ENCODE results near the gene EFCAB11.
A peak's percentile ranks its signal among the peaks of the same experiment; 100 is the strongest.

Gene EFCAB11

DNA sequence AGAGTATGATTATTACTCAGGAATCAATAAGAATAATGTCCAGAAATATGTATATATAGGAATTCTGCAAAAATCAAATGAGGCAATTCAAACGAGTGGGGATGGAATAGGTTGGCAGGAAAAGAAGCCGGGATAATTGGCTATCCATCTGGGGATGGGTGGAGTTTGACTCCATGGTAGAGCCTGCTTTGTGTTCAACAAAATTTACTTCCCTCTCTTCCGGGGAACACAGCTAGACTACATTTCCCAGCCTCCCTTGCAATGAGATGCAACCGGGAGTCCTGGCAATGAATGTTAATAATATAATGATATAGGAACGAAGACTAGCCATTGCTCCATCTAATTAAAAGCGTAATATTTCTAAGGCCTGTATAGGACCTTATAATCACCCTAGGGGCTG lies 146.6 kb downstream of the EFCAB11 start:
- DNase-seq: no peak

DNA sequence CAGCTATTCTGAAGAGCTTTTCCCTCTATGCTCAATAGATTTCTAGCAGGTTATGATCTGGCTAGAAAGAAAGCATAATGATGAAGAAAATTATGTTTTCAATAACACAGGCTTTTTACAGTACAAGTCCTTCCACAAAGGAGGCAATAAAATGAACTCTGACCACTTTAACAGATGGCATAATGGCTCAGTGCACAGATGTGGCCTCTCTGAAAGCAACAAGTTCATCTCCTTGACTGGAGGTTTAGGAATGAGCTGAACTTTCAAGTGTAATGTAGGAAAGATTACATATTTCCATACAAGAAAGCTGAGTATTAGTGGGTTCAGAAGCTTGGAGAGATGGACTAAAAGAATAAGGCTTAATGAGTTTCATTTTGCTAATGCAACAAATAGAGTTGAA lies 147.4 kb downstream of the EFCAB11 start:
- no peak for DNase-seq

DNA sequence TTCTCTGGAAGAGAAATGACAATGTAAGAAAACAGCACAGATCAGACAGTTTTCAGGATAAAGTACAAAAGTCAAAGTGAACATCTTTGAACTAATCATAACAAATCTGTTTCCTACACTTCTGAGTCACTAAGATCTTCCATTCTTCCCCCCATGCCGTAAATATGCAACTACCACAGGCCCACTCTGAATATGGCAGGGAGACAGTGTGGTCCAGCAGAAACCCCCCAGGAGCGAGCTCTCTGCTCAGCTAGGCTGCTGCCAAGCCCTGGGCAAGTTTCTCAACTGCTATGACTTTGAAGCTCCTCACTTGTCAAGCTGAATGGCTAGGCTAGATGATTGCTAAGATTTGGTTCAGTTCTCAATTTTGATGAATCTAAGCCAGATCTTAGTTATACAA lies 148.1 kb downstream of the EFCAB11 start:
- DNase-seq: no peak

DNA sequence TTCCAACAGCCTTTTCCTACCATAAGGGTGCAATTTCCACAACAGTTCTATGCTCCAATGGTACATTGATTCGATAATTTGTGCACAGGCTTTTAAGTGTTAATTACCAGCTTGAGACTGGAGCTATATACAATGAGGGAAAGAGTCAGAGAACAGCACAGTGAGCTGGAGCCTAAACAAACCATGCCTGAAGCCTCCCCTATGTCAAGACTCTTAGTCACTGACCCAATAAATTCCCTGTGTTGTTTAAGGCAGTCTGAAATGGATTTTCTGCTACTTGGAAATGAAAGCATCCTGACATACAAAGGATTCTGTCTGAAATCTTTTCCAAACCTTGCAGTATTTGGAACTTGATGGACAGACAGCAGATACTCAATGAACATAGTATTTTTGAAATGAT lies 149.0 kb downstream of the EFCAB11 start:
- DNase-seq: no peak

DNA sequence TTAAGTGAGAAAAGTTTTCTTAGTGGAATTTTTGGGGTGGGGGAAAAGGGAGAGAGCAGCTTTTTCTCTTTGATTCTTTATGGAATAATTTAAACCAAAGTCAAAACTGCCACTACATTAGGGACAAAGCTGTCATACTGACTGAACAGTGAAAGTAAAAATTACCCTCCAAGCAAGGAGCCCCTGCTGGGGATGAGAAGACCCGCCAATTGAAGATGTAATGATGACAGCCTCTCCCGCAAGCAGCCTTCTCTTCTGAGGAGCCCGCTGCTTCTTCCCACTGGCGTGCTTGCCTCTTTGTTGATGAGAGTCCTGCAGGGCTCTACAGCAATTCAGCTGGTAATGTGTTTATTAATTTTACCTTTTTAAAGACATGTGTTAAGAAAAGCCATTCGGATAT lies 151.0 kb downstream of the EFCAB11 start:
- DNase-seq: no peak

DNA sequence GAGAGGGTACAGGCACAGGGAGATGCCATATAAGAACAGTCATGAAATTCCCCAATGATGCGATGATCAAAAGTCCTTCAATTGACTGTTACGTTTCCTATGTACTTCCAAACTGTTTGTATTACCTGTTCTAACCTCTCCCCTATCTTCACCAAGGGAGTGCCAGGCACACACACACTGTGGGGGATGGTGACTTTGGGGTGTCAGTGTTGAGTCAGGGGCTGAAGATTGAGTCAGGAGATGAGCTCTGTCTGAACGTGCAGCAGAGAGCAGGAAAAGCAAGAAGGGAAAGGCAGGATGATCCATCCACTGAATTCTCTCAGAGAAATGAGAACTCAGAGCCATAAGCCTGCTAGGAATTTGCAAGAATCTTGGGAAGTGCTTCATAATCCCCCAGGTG lies 153.4 kb downstream of the EFCAB11 start:
- no peak for DNase-seq

DNA sequence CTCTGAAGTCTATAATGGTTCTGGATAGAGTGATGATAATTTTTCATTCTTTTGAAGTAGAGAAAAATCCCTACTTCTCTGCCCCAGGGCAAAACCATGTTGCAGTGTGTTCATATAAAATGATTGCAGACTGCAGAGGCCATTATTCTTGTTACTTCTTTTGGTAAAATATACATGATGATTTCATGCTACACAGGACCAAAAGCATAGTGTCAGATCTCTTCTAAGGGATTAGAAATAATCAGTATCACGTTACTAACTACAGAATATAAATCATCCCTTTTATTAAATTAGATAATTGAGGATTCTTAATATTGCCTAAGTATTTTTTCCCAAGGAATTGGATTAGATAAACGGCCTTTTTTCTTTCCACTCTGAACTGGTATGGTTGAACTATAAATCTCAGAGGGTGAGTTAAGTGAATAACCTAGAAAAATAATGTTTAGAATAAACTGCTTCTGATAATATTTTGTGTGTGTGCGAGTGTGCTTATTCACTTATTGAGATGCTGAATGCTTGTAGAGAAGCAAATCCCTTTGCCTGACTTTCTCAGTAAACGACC lies 156.2 kb downstream of the EFCAB11 start:
- no peak for DNase-seq

DNA sequence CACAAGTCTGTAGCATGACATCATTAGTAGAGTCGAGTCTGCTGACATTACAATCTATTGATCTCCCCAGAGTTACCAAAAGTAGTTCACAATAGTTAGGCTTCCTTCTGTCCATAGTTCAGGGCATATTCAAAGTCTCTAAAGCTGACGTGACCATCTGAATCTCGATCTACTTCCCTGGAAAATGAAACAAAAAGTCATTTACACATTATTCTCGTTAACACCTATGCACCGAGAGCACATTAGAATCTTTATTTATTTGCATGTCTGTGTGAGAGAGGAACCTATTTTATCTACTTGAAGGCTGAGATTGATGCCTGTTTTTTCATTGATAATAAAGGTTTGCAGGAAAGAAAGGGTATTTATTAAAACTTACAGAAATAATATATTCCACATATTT lies 157.4 kb downstream of the EFCAB11 start:
- DNase-seq: no peak

DNA sequence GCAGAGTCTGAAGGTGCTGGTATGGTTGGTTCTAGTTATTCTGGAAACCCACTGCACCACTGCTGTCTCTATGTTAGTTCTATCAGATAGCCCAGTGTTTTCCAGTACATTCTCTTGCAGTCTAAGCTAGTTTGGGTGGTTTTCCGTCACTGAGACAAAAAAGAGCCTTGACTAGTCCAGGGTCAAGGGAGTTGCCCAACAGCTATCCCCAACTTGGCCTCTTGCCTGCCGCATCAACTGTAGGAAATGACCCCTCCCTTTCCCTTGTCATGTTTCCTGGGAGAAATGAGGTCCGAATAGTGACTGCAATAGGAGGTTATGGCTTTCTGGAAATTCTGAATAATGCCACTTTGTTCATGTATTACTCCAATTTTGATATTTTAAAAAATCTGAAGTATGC lies 160.4 kb downstream of the EFCAB11 start:
- no peak for DNase-seq

DNA sequence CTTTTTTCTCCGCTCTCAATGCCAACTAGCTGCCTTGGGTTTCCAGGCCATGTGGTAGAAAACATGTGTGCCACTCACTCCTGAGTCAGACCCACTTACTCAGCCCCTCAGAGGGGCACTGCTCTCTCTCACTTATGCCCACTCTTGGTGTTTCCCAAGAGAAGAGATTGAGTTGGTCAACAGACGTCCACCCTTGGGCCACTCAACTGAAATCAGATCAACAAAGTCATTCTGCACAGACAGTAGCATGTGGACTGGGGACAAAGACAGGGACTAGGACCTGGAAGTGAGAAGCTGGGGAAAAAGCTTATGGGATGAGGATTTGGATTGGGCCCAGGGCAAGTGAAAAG lies 161.2 kb downstream of the EFCAB11 start:
- no peak for DNase-seq

DNA sequence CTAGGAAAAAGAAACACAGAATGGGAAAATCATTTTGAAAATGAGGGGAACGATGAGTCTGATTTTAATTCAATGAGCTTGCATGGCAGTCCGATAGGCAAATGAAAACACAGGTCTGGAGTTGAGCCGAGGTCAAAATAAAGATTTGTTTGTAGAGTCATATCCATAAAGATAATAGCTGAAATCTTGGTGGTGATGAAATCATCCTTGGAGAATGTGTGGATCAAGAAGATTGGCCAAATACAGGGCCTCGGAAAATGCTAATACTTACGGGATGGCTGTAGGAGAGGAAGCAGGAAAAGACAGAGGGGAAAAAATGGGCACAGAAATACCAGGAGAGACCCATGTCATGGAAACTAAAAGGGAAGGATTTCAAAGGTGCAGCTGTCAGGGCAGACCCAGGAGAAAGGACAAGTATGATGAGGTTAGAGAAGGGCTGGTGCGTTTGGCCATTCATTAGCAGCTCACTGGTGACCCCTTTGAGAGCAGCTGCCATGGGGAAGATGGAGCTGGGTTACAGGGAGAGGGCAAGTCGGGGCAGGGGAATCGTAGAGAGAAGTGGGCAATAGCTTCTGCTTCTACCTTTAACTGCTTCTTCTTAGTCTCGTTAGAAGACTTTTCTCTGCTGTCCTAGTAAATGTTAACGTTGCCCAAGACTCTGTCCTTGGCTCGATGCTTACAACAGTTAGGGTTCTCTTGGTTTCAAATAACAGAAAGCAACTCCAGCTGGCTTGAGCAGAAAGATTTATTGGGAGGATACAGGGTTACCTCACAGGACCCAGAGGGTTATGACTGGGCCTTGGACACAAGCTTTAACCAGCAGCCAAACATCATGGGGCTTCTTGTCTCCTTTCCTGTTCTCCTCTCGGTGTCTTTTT lies 161.8 kb downstream of the EFCAB11 start:
- DNase-seq: no peak

DNA sequence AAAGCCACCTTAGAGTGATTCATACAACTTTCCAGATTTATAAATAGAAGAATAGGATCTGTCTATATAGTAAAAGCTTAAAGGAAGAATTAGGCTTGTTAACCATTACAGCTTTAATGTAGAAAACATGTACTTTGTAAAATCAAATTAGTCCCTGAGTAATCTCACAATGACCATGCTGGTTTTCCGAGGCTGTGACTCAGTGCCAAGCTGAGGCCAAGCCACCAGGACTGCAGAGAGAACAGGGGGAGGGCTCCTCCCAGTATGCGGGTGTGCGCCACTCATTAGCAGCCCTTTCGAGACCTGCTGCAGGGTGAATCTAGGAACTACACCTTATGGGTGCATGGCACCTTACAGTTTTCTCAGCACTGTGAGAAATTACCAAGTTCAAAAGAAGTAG lies 167.0 kb downstream of the EFCAB11 start:
- no peak for DNase-seq

DNA sequence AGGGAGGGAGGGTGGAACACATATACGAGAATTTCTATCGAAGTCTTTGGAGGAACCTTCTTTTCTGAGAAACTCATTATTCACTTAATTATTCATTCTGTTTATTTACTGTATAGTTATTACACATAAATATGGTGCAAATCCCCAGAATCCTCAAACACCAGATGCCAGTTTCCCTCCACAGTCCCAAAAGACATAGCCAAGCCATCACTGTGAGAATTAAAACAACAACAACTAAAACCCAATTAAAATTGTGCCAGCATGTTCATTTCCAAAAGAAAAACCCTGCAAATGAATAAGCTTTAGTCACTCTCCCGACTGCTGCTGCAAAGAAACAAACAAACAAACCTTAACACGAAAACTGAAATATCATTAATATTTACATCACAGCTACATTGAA lies 173.5 kb downstream of the EFCAB11 start:
- DNase-seq: no peak

DNA sequence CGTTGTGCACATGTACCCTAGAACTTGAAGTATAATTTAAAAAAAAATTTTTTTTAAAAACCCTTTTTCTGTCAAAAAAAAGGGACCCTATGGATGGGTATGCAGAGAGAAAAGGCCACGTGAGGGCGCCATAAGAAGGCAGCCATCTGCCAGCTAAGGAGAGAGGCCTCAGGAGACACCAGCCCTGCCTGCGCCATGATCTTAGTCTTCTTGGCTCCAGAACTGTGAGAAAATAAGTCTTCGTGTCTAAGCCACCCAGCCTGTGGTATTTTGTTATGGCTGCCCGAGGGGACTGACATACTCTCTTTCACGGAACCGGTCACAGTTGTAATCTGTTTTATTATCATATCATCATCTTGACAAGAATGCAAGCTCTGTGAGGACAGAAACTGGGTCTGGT lies 174.8 kb downstream of the EFCAB11 start:
- DNase-seq: no peak

DNA sequence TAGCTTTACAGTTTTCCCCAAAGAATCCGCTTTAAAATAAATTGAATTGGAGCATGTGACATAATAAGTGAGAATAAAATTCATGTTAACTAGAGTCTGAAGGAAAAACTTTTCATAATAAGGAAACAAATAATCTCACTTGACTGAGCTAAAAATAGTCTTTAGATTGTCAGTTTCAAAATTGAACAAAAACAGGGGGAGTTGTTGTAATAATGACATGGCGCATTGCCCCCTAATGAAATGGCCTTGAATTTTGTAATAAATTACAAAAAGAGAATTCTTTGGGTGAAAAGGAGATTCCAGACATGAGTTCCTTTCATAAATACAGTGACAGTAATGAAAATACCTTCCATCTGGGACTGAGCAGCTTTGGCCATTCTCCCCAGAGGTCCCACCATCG lies 178.6 kb downstream of the EFCAB11 start:
- DNase-seq: no peak

DNA sequence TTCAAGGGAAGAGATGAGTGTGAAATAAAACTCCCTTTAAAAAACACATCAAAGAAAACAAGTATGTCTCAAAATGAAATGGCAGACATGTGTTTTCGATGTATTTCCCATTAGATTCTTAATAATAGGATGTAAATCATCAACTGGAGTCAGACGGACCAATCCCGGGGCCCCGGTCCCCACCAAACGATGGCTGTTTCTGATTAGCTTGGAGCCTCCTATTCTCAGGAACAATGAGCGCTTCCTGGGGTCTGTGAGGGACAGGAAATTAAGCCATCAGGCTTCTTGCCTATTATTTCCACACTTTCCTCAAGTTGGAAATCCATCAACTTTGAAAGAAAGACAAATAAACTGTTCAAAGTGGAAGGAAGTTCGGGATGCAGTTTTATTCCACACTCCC lies 179.4 kb downstream of the EFCAB11 start:
- no peak for DNase-seq

DNA sequence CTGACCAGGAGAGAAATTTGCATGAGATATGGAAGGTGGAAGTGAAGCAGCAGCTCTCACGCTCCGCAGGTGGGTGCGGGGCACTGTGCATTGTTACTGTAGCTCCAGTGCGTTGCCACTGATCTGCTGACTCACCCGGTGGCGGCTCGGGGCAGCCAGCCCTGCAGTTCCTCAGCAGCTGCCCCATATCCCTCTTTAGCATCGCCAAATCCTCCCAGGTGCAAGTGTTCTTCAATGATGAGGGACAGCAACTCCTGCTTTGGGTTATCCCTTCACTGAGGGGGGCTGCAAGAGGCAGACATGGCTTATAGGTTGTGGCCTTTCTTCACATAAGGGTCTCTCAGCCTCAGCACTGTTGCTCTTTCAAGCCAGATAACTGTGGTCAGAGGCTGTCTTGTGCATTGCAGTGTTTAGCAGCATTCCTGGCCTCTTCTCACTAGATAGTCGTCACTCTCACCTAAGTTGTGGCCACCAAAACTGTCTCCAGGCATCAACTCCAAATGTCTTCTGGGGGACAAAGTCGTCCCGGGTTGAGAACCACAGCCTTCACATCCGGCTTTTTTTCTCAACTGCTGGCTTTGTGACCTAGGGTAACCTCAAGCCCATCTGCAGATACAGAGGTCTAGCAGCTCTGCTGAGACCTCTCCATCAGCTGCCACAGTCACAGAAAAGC lies 180.8 kb downstream of the EFCAB11 start:
- peak; percentile 45 to 55 for DNase-seq

DNA sequence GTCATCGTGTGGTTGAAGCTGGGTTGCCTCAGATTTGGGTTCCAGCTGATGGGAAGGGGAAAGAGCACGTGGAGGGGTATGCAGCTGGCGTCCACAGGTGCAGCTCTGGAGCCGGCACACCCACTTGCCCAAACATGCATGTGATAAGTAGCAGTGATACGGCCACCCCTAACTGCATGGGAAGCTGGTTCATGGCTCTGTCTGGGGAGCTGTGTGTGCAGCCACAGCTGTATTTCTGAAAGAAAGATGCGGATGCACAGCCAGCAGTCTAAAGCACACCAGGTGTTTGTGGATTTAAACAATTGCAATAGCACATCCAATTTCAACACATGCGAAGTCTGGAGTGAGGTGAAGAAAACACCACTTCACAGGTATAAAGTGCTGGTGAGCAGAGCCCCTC lies 181.4 kb downstream of the EFCAB11 start:
- no peak for DNase-seq

DNA sequence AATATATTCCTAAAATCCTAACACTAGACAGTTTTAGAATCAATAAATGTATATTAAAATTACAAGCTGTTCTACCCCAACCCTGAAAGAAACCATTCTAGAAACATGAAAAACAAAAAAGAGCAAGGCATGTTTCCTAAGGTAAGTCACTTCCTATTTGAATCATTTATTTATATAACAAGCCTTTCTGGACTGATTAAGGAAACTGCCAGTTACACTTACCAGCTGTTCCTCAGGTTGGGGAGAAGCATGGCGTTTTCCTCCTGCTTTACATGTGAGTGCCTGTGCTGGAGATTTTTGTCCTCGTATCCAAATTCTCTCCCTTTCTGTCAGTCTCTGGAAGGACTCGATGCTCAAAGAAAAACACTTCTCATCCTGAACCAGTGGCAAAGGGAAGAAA lies 183.3 kb downstream of the EFCAB11 start:
- no peak for DNase-seq

DNA sequence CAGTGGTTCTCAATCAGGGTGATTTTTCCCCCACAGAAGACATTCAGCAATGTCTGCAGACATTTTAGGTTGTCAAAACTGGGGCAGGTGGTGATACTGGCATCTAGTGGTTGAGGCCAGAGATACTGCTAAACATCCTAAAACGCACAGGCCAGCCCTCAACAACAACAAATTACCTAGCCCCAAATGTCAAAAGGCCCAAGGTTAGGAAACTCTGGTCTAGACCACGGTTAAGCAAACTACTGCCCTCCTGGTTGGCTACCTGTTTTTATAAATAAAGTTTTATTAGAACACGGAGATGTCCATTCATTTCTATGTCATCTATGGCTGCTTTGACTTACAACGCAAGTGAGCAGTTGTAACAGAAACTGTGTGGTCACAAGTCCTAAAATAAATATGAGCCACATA lies 186.7 kb downstream of the EFCAB11 start:
- peak; percentile 43 to 49 for DNase-seq

DNA sequence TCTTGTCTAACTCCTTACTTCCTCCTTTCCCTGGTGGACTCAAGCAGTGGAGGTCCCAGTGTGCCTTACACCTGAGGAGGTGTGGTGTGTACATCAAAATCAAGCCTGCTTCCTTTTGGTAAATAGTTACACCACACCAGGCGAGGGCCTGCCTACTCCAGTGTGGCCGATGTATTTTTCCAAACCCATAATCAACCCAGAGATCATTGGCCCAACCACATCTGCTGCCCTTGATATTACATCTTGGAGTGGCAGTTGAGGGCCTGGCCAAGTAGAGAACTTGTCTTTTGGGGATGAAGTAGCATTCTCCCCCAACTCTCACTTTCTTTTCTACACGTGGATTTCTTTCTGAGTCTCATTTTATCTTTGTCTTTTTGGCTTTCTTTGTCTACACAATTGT lies 187.4 kb downstream of the EFCAB11 start:
- no peak for DNase-seq

DNA sequence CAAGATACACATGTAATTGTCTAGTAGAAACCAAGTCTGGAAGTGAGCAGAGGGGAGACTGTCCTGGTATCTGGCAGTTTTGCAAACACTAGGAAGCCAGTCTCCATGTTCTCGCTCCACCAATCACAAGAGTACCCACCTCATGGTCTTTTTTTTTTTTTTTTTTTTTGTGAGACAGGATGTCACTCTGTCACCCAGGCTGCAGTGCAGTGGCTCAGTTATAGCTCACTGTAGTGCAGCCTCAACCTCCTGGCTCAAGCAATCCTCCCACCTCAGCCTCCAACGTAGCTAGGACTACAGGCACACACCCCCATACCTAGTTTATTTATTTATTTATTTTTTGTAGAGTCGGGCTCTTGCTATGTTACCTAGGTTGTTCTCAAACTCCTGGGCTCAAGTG lies 189.2 kb downstream of the EFCAB11 start:
- DNase-seq: no peak

DNA sequence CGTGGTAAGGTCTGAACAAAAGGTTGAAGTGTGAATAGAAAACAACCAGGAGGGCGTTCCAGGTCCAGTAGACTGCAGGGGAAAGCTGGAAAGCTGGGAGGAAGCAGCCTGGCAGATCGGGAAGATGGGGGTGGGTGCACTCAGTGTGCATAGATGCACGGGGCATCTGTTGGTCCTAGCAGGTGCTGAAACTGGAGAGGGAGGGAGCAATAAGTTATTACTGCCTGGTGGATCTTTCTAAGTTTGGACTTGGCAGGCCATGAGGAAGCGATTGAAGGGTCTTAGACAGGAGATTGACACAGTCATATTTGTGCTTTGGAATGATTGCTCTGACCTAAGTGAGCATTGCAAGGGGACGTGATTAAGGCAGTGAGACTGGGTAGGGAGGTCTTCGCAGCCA lies 194.4 kb downstream of the EFCAB11 start:
- DNase-seq: no peak

DNA sequence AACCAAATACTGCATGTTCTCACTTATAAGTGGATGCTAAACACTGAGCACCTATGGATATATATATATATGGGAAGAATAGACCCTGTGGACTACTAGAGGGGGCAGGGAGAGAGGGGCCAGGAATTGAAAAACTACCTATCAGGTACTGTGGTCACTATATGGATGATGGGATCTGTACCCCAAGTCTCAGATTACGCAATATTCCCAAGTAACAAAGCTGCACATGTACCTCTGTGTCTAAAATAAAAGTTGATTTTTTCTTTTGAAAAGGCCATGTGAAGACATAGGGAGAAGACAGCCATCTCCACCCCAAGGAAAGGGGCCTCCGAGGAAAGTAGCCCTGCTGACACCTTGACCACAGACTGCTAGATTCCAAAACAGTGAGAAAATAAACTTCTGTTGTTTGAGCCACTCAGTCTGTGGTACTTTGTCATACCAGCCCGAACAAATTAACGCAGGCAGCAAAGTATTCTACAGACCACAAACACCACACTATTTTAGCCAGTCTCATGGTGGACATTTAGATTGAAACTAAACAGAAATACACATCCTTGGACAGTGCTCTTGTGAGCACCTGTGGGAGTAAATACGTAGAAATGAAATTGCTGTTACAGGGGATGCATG lies 197.1 kb downstream of the EFCAB11 start:
- no peak for DNase-seq

All from stimulated activated CD4-positive, alpha-beta T cell treated with anti-CD3 and anti-CD28 coated beads, Interleukin-2, amount 100 ng/mL, for 48 hours (primary cell).